HepG2 (cell line): ENCODE data around the gene SENP6. TPM values are rescaled to one million over a fixed set of nuclear protein-coding genes. Genes with fewer than 3 reads are reported as not detected.

Experiments
- DMAP1 ChIP-seq: IDR thresholded peaks from 2 replicates; pipeline ENCODE4 v1.6.1; 2016
- DNMT1 ChIP-seq: sonication (generic); formaldehyde crosslinking; IDR thresholded peaks from 2 replicates; pipeline ENCODE4 v1.5.1; 2020; ENCODE audit warnings: mild to moderate bottlenecking, missing genetic modification reagents
- HDAC2 ChIP-seq: sonication (generic); formaldehyde crosslinking; IDR thresholded peaks from 2 replicates; pipeline ENCODE4 v1.4.0; 2020; ENCODE audit warnings: missing genetic modification reagents
- HDAC6 ChIP-seq: fragments of 200-600 bp; sonication (generic); IDR thresholded peaks from 2 replicates; pipeline ENCODE4 v1.7.0; 2017; ENCODE audit warnings: mild to moderate bottlenecking, antibody characterized with exemption, low read length, low read depth
- KDM2A ChIP-seq: sonication (generic); formaldehyde crosslinking; IDR thresholded peaks from 2 replicates; pipeline ENCODE4 v1.4.0; 2020; ENCODE audit warnings: low read depth, missing genetic modification reagents, borderline replicate concordance
- PBX3 ChIP-seq: sonication (generic); formaldehyde crosslinking; IDR thresholded peaks from 2 replicates; pipeline ENCODE4 v1.8.1; 2023; ENCODE audit warnings: missing genetic modification reagents, inconsistent platforms, borderline replicate concordance
- SRSF1 ChIP-seq: fragments of 200-400 bp; formaldehyde crosslinking; optimal IDR thresholded peaks from 2 replicates; pipeline ENCODE3; 2017; ENCODE audit warnings: mild to moderate bottlenecking, low read depth, low read length, moderate library complexity
- ZFP36L1 ChIP-seq: sonication (generic); formaldehyde crosslinking; IDR thresholded peaks from 2 replicates; pipeline ENCODE4 v1.8.0; 2022; ENCODE audit warnings: mild to moderate bottlenecking, missing genetic modification reagents, moderate library complexity
- ZFP62 ChIP-seq: sonication (generic); formaldehyde crosslinking; IDR thresholded peaks from 2 replicates; pipeline ENCODE4 v1.4.0; 2020; ENCODE audit warnings: missing genetic modification reagents
- ZHX1 ChIP-seq: sonication (generic); formaldehyde crosslinking; IDR thresholded peaks from 2 replicates; pipeline ENCODE4 v1.8.1; 2022; ENCODE audit warnings: low read depth, mild to moderate bottlenecking, missing genetic modification reagents
- ZKSCAN1 ChIP-seq: fragments of 150-350 bp; IDR thresholded peaks from 2 replicates; pipeline ENCODE4 v1.6.1; 2014; ENCODE audit warnings: low read length
- ZNF280D ChIP-seq: sonication (generic); formaldehyde crosslinking; IDR thresholded peaks from 2 replicates; pipeline ENCODE4 v1.5.1; 2020; ENCODE audit warnings: mild to moderate bottlenecking, missing genetic modification reagents
- ZNF34 ChIP-seq: sonication (generic); formaldehyde crosslinking; IDR thresholded peaks from 2 replicates; pipeline ENCODE4 v1.4.0; 2020; ENCODE audit warnings: mild to moderate bottlenecking, missing genetic modification reagents, borderline replicate concordance
- ZNF432 ChIP-seq: sonication (generic); formaldehyde crosslinking; IDR thresholded peaks from 2 replicates; pipeline ENCODE4 v1.5.0; 2020; ENCODE audit warnings: missing genetic modification reagents, mild to moderate bottlenecking, borderline replicate concordance
- ZNF678 ChIP-seq: sonication (generic); formaldehyde crosslinking; IDR thresholded peaks from 2 replicates; pipeline ENCODE4 v1.4.0; 2020; ENCODE audit warnings: mild to moderate bottlenecking, missing genetic modification reagents
- polyA plus RNA-seq, 8 experiments: library from polyadenylated mRNA; depleted of rRNA in 3 of 8; stranded (reverse) in 7 of 8; unstranded in 1 of 8; fragments of >200 nt; fragmentation: Illumina TruSeq in 4 of 8; extraction: Trizol in 4 of 8; gene quantifications; 2 replicates each; pipeline versions ENCODE4 v1.2.1 to v1.2.3, GENCODE V29; 2011 to 2016; ENCODE audit warnings: low read depth in 4 of 8, missing spikeins in 1 of 8, mixed read lengths in 1 of 8; ENCODE audit not compliant: insufficient read depth in 1 of 8
- total RNA-seq, 5 experiments: library from RNA; depleted of rRNA; stranded (reverse); fragments of >200 nt; fragmentation: Illumina TruSeq; extraction: Trizol; gene quantifications; 2 replicates each; pipeline ENCODE4 v1.2.3, GENCODE V29; 2016; ENCODE audit warnings: low read depth in 1 of 5
- TF ChIP-seq, protein P1 (sequence below): sonication (generic); formaldehyde crosslinking; conservative IDR thresholded peaks from 2 replicates; pipeline ENCODE4 v1.8.1; 2023; ENCODE audit warnings: missing genetic modification reagents
- TF ChIP-seq, protein P2 (sequence below): sonication (generic); formaldehyde crosslinking; IDR thresholded peaks from 2 replicates; pipeline ENCODE4 v1.4.0; 2020; ENCODE audit warnings: missing genetic modification reagents
- TF ChIP-seq, protein P3 (sequence below): sonication (generic); IDR thresholded peaks from 2 replicates; pipeline ENCODE4 v1.6.1; 2016; ENCODE audit warnings: low read depth, borderline replicate concordance

Gene SENP6
- total and polyA plus RNA-seq, 2 of the 13 experiments (the other 11 are each of a cell fraction or from before 2014, with no cell fraction given) = 21.9 to 50.1 TPM

- TF ChIP-seq, protein P1, sequence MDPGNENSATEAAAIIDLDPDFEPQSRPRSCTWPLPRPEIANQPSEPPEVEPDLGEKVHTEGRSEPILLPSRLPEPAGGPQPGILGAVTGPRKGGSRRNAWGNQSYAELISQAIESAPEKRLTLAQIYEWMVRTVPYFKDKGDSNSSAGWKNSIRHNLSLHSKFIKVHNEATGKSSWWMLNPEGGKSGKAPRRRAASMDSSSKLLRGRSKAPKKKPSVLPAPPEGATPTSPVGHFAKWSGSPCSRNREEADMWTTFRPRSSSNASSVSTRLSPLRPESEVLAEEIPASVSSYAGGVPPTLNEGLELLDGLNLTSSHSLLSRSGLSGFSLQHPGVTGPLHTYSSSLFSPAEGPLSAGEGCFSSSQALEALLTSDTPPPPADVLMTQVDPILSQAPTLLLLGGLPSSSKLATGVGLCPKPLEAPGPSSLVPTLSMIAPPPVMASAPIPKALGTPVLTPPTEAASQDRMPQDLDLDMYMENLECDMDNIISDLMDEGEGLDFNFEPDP = 0 out of 2 replicates have a peak, but pooled peaks have one; percentile 28
- TF ChIP-seq ZNF34 (no peak), HDAC2 (CRISPR knock-in tag) (0 out of 2 replicates have a peak, but pooled peaks have one; percentile 6), ZKSCAN1 (no peak), SRSF1 (peak; percentile 45), ZNF678 (CRISPR knock-in tag) (0 out of 2 replicates have a peak, but pooled peaks have one; percentile 61), PBX3 (no peak), KDM2A (CRISPR knock-in tag) (no peak; the same call in none of the 2 replicates), ZFP36L1 (CRISPR knock-in tag) (0 out of 2 replicates have a peak, but pooled peaks have one; percentile 74), ZFP62 (CRISPR knock-in tag) (no peak), DNMT1 (CRISPR knock-in tag) (no peak), HDAC6 (no peak), DMAP1 (CRISPR knock-in tag) (peak; percentile 80), ZNF432 (no peak), ZHX1 (CRISPR knock-in tag) (0 out of 2 replicates have a peak, but pooled peaks have one; percentile 60), ZNF280D (0 out of 2 replicates have a peak, but pooled peaks have one; percentile 49)
- TF ChIP-seq, protein P2, sequence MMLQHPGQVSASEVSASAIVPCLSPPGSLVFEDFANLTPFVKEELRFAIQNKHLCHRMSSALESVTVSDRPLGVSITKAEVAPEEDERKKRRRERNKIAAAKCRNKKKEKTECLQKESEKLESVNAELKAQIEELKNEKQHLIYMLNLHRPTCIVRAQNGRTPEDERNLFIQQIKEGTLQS (CRISPR knock-in tag) = no peak
- TF ChIP-seq, protein P3, sequence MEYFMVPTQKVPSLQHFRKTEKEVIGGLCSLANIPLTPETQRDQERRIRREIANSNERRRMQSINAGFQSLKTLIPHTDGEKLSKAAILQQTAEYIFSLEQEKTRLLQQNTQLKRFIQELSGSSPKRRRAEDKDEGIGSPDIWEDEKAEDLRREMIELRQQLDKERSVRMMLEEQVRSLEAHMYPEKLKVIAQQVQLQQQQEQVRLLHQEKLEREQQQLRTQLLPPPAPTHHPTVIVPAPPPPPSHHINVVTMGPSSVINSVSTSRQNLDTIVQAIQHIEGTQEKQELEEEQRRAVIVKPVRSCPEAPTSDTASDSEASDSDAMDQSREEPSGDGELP = no peak
Observed at GRCh38 chr6:75602246-75603105, 796 bp downstream of the SENP6 start (continued).
